D721Med (cell line): ENCODE results near the gene PRR23E.

ENCODE experiments used
- DNase-seq: peaks from one replicate; pipeline ENCODE4 v3.0.0; 2011; ENCODE audit warnings: low spot score; ENCODE audit not compliant: insufficient read length
- FAIRE-seq: peaks from 2 replicates; lab custom pipeline; 2011; peaks lifted over from hg19 to GRCh38; lab: Jason Lieb, UNC
- CTCF ChIP-seq: IDR thresholded peaks from 2 replicates; pipeline ENCODE4 v1.5.1; 2012; ENCODE audit warnings: mild to moderate bottlenecking, control low read depth; ENCODE audit not compliant: insufficient read depth; ENCODE audit errors: missing control alignments

PRR23E gene

GRCh38 chr3:127221037-127221436 is 28.1 kb downstream of the PRR23E start:
- DNase-seq (no peak), FAIRE-seq (no peak)
- no peak for TF ChIP-seq CTCF

GRCh38 chr3:127221446-127222035 is 28.6 kb downstream of the PRR23E start:
- no peak for FAIRE-seq
- no peak for TF ChIP-seq CTCF
- DNase-seq: no peak

DNA sequence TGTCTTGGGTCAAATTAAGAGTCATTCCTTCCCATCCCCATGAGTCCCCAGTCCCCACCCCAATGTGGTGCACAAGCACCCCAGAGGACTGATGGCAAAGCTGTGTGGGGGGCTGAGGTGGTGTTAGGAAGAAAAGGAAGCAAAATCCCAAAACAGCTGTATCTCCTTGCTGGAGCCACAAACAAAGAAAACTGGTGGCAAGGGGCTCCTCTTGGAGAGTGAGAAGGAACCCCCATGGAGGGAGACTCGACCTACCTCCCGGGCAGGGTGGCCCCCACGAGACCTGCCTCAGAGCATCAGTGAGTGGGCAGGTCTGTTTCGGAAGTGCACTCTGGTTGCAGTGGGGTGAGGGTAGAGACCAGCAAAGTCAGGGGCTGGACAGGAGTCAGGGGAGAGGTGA is 29.2 kb downstream of the PRR23E start:
- no peak for TF ChIP-seq CTCF
- DNase-seq (no peak), FAIRE-seq (no peak)

DNA sequence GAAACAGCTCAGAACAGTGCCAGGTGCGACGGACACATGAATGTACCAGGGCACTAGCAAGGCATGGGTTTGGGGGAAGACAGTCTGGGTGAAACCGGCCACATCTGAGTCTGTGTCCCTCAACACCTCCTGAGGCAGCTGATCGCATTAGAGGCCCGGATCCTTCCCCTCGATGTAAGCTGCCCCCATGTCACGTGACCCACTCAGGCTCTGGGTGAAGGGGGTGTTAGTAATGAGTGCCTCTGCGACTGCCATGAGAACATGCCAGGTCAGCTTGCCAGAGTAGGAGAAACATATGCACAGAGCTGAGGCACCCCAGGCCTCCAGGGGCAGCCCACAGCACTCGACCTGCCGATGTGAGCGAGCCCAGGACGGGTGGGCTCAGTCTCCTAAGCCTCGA is 29.7 kb downstream of the PRR23E start:
- no peak for FAIRE-seq
- TF ChIP-seq CTCF: no peak
- no peak for DNase-seq

DNA sequence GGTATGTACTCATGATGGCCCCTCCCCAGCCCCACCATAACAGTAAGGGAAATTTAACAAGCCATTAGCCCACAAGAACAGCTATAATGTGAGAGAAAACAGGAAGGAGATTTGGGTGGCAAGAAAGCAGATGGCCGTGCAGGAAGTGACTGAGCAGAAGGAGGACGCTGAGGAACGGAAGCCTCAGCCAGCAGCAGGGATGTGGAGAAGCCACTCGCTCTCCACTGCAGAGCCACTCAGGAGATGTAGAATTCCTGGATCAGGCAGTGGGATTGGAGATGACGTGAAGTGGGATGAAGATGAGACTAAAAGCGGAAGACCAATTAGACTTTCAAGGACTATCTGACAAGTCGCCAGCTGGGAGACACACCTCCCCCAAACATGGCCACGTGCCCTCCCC is 31.2 kb downstream of the PRR23E start:
- no peak for TF ChIP-seq CTCF
- DNase-seq: no peak
- no peak for FAIRE-seq

GRCh38 chr3:127226457-127226856 is 33.5 kb downstream of the PRR23E start:
- TF ChIP-seq CTCF: no peak
- FAIRE-seq (no peak), DNase-seq (no peak)

GRCh38 chr3:127226946-127227842 is 34.3 kb downstream of the PRR23E start:
- FAIRE-seq: no peak
- DNase-seq: no peak
- TF ChIP-seq CTCF: no peak
